ENCODE data around the gene PRRT2.

The PRRT2 gene

GRCh38 chr16:29834079-29834478 is 22.1 kb downstream of the PRRT2 start:
- Histone ChIP-seq H3K36me3 (ENCODE audit: control insufficient read depth in 5 of 5, insufficient read depth in 5 of 5, low read length in 5 of 5) (peaks cover 0 to 87% (median 63%) of the 10 kb centered on the region in 5 donors), H3K4me3 (ENCODE audit: low read depth in 1 of 5, low read length in 5 of 5) (no peak overlapping the region), H3K27ac (ENCODE audit: low read depth, low read length) (no peak overlapping the region), H3K9me3 (ENCODE audit: control insufficient read depth in 5 of 5, low read length in 5 of 5) (no peaks in the 10 kb centered on the region), H3K9ac (ENCODE audit: low read length in 5 of 5) (no peak overlapping the region), H3K4me1 (ENCODE audit: control insufficient read depth in 5 of 5, insufficient read depth in 5 of 5, low read length in 5 of 5) (no peaks in the 10 kb centered on the region), H3K27me3 (ENCODE audit: control insufficient read depth in 5 of 5, insufficient read depth in 4 of 5, low read length in 5 of 5) (no peaks in the 10 kb centered on the region)

DNA sequence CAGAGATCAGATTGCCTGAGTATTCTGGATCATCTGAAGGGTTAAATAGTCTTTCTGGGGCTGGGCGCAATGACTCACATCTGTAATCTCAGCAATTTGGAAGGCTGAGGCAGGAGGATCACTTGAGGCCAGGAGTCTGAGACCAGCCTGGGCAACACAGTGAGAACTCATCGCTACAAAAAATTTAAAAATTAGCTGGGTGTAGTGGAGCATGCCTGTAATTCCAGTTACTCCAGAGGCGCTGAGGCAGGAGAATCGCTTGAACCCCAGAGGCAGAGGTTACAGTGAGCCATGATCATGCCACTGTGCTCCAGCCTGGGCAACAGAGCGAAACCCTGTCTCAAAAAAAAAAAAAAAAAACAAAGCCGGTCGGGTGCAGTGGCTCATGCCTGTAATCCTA is 23.9 kb downstream of the PRRT2 start:
- Histone ChIP-seq H3K36me3 (ENCODE audit: control insufficient read depth in 5 of 5, insufficient read depth in 5 of 5, low read length in 5 of 5) (peaks cover 0 to 91% (median 66%) of the 10 kb centered on the region in 5 donors), H3K4me3 (ENCODE audit: low read depth in 1 of 5, low read length in 5 of 5) (no peak overlapping the region), H3K27ac (ENCODE audit: low read depth, low read length) (no peak overlapping the region), H3K27me3 (ENCODE audit: control insufficient read depth in 5 of 5, insufficient read depth in 4 of 5, low read length in 5 of 5) (no peaks in the 10 kb centered on the region), H3K9ac (ENCODE audit: low read length in 5 of 5) (no peak overlapping the region), H3K9me3 (ENCODE audit: control insufficient read depth in 5 of 5, low read length in 5 of 5) (no peaks in the 10 kb centered on the region), H3K4me1 (ENCODE audit: control insufficient read depth in 5 of 5, insufficient read depth in 5 of 5, low read length in 5 of 5) (no peaks in the 10 kb centered on the region)

DNA sequence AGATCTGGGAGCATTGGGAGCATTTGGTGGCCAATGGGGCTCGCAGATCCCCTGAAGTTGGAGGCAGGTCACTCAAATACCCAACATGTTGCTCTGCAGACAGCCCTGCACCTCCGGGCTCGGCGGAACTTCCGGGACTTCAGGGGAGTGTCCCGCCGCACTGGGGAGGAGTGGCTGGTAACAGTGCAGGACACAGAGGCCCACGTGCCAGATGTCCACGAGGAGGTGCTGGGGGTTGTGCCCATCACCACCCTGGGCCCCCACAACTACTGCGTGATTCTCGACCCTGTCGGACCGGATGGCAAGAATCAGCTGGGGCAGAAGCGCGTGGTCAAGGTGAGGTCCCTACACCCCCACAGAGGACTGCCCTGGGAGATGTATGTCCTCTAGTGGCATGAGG is 24.6 kb downstream of the PRRT2 start:
- Histone ChIP-seq H3K9me3 (ENCODE audit: control insufficient read depth in 5 of 5, low read length in 5 of 5) (no peaks in the 10 kb centered on the region), H3K27ac (ENCODE audit: low read depth, low read length) (no peak overlapping the region), H3K27me3 (ENCODE audit: control insufficient read depth in 5 of 5, insufficient read depth in 4 of 5, low read length in 5 of 5) (no peaks in the 10 kb centered on the region), H3K9ac (ENCODE audit: low read length in 5 of 5) (no peak overlapping the region), H3K4me1 (ENCODE audit: control insufficient read depth in 5 of 5, insufficient read depth in 5 of 5, low read length in 5 of 5) (no peaks in the 10 kb centered on the region), H3K4me3 (ENCODE audit: low read depth in 1 of 5, low read length in 5 of 5) (no peak overlapping the region), H3K36me3 (ENCODE audit: control insufficient read depth in 5 of 5, insufficient read depth in 5 of 5, low read length in 5 of 5) (peaks cover 0 to 92% (median 68%) of the 10 kb centered on the region in 5 donors)

DNA sequence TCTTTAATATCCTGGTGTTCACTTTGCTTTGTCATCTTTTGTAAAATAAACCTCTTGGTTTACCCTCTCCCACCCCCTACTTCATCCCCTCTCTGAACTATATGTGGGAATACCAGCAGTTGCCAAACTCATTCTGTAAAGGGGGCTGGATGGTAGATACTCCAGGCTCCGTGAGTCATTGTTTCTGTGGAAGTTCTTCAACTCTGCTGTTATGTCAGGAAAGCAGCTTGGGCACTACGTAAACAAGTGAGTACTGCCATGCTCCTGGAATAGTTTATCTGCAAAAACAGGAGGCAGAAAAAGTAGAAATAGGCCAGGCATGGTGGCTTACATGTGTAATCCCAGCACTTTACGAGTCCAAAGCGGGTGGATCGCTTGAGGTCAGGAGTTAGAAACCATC is 25.8 kb downstream of the PRRT2 start:
- H3K4me3 ChIP-seq (ENCODE audit: low read depth in 1 of 5, low read length in 5 of 5), result no peak overlapping the region
- no peaks in the 10 kb centered on the region for H3K4me1 ChIP-seq (ENCODE audit: control insufficient read depth in 5 of 5, insufficient read depth in 5 of 5, low read length in 5 of 5)
- no peak overlapping the region for H3K27ac ChIP-seq (ENCODE audit: low read depth, low read length)
- H3K27me3 ChIP-seq (ENCODE audit: control insufficient read depth in 5 of 5, insufficient read depth in 4 of 5, low read length in 5 of 5), result no peaks in the 10 kb centered on the region
- H3K36me3 ChIP-seq (ENCODE audit: control insufficient read depth in 5 of 5, insufficient read depth in 5 of 5, low read length in 5 of 5), result peaks cover 0 to 93% (median 73%) of the 10 kb centered on the region in 5 donors
- H3K9ac ChIP-seq (ENCODE audit: low read length in 5 of 5), result no peak overlapping the region
- no peaks in the 10 kb centered on the region for H3K9me3 ChIP-seq (ENCODE audit: control insufficient read depth in 5 of 5, low read length in 5 of 5)

DNA sequence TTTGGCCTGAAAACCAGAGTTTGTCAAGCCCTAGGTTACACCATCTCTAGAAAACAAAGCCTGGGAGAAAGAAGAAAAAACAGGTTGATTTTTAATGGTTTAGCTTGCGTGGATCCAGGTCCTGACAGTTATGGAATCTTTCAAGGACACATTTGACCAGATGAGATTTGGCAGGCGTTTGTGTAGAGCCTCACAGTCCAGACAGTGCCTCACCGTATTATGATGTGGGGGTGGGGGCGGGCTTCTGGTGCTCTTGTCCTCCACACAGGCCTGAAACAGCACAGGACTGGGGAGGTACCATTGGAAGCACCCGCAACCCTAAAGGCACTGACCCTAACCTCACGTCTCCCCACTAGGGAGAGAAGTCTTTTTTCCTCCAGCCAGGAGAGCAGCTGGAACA is 27.8 kb downstream of the PRRT2 start:
- peaks cover 0 to 4% (median 3%) of the 10 kb centered on the region in 5 donors for H3K4me1 ChIP-seq (ENCODE audit: control insufficient read depth in 5 of 5, insufficient read depth in 5 of 5, low read length in 5 of 5)
- no peak overlapping the region for H3K4me3 ChIP-seq (ENCODE audit: low read depth in 1 of 5, low read length in 5 of 5)
- no peak overlapping the region for H3K9ac ChIP-seq (ENCODE audit: low read length in 5 of 5)
- H3K36me3 ChIP-seq (ENCODE audit: control insufficient read depth in 5 of 5, insufficient read depth in 5 of 5, low read length in 5 of 5), result peaks cover 0 to 93% (median 75%) of the 10 kb centered on the region in 5 donors
- H3K27me3 ChIP-seq (ENCODE audit: control insufficient read depth in 5 of 5, insufficient read depth in 4 of 5, low read length in 5 of 5), result no peaks in the 10 kb centered on the region
- H3K9me3 ChIP-seq (ENCODE audit: control insufficient read depth in 5 of 5, low read length in 5 of 5), result no peaks in the 10 kb centered on the region
- H3K27ac ChIP-seq (ENCODE audit: low read depth, low read length), result no peak overlapping the region

- H3K27me3 ChIP-seq (ENCODE audit: control insufficient read depth in 5 of 5, insufficient read depth in 4 of 5, low read length in 5 of 5), result no peaks in the 10 kb centered on the region
- no peak overlapping the region for H3K9ac ChIP-seq (ENCODE audit: low read length in 5 of 5)
- H3K27ac ChIP-seq (ENCODE audit: low read depth, low read length), result no peak overlapping the region
- no peak overlapping the region for H3K4me3 ChIP-seq (ENCODE audit: low read depth in 1 of 5, low read length in 5 of 5)
- H3K4me1 ChIP-seq (ENCODE audit: control insufficient read depth in 5 of 5, insufficient read depth in 5 of 5, low read length in 5 of 5), result peaks cover 0 to 7% (median 4%) of the 10 kb centered on the region in 5 donors
- no peaks in the 10 kb centered on the region for H3K9me3 ChIP-seq (ENCODE audit: control insufficient read depth in 5 of 5, low read length in 5 of 5)
- H3K36me3 ChIP-seq (ENCODE audit: control insufficient read depth in 5 of 5, insufficient read depth in 5 of 5, low read length in 5 of 5), result peaks cover 0 to 93% (median 76%) of the 10 kb centered on the region in 5 donors
Observed at GRCh38 chr16:29840240-29840639, 28.2 kb downstream of the PRRT2 start.

- Histone ChIP-seq H3K27me3 (ENCODE audit: control insufficient read depth in 5 of 5, insufficient read depth in 4 of 5, low read length in 5 of 5) (no peaks in the 10 kb centered on the region), H3K36me3 (ENCODE audit: control insufficient read depth in 5 of 5, insufficient read depth in 5 of 5, low read length in 5 of 5) (peaks cover 0 to 95% (median 81%) of the 10 kb centered on the region in 5 donors), H3K27ac (ENCODE audit: low read depth, low read length) (no peak overlapping the region), H3K9ac (ENCODE audit: low read length in 5 of 5) (no peak overlapping the region), H3K4me1 (ENCODE audit: control insufficient read depth in 5 of 5, insufficient read depth in 5 of 5, low read length in 5 of 5) (peaks cover 0 to 9% (median 4%) of the 10 kb centered on the region in 5 donors), H3K4me3 (ENCODE audit: low read depth in 1 of 5, low read length in 5 of 5) (no peak overlapping the region), H3K9me3 (ENCODE audit: control insufficient read depth in 5 of 5, low read length in 5 of 5) (no peaks in the 10 kb centered on the region)
Observed at GRCh38 chr16:29841631-29842030, 29.6 kb downstream of the PRRT2 start.

DNA sequence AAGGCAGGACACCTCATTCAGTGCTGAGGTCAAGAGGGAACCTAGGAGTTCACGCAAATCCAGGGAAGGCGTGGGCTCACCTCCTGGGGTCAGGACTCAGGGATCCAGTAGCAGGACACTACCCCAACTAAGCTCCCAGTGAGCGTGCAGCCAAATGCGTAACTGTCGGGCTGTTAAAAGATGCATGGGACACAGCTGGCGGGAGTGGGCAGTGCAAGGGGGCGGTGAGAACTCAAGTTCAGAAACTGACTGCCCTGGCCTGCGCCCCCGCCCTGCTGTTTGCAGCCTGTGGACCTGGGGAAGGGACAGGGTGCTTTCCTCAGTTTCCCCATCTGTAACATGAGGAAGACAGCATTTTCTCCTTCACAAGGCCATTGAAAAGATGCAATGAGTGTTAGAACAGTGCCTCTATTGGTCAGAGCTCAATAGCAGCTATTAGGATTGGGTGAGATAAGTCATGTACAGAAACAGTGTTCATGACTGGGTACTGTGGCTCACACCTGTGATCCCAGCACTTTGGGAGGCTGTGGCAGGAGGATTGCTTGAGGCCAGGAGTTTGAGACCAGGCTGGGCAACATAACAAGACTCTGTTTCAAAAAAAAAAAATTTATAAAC is 30.8 kb downstream of the PRRT2 start:
- H3K4me1 ChIP-seq (ENCODE audit: control insufficient read depth in 5 of 5, insufficient read depth in 5 of 5, low read length in 5 of 5), result peaks cover 0 to 9% (median 4%) of the 10 kb centered on the region in 5 donors
- H3K9ac ChIP-seq (ENCODE audit: low read length in 5 of 5), result no peak overlapping the region
- H3K9me3 ChIP-seq (ENCODE audit: control insufficient read depth in 5 of 5, low read length in 5 of 5), result no peaks in the 10 kb centered on the region
- H3K27ac ChIP-seq (ENCODE audit: low read depth, low read length), result no peak overlapping the region
- peaks cover 0 to 95% (median 80%) of the 10 kb centered on the region in 5 donors for H3K36me3 ChIP-seq (ENCODE audit: control insufficient read depth in 5 of 5, insufficient read depth in 5 of 5, low read length in 5 of 5)
- H3K4me3 ChIP-seq (ENCODE audit: low read depth in 1 of 5, low read length in 5 of 5), result no peak overlapping the region
- no peaks in the 10 kb centered on the region for H3K27me3 ChIP-seq (ENCODE audit: control insufficient read depth in 5 of 5, insufficient read depth in 4 of 5, low read length in 5 of 5)

DNA sequence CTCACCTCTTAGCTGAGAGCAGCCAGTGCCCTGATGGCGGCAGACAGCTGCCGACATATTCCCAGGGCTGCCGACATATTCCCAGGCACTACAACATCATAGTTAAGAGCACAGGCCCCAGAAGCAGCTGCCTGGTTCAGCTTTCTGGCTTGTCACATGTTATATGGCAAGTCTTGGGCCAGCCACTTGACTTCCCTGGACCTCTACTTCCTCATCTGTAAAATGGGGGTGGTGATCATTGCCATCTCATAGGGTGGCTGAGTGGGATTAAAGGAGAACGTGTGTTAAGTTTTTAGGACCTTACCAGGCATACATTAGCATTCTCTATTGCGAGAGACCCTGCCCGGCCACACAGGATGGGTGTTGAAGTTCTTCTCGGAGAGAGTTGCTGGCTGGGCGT is 31.9 kb downstream of the PRRT2 start:
- H3K9me3 ChIP-seq (ENCODE audit: control insufficient read depth in 5 of 5, low read length in 5 of 5), result no peaks in the 10 kb centered on the region
- H3K4me1 ChIP-seq (ENCODE audit: control insufficient read depth in 5 of 5, insufficient read depth in 5 of 5, low read length in 5 of 5), result peaks cover 0 to 9% (median 4%) of the 10 kb centered on the region in 5 donors
- no peak overlapping the region for H3K27ac ChIP-seq (ENCODE audit: low read depth, low read length)
- no peaks in the 10 kb centered on the region for H3K27me3 ChIP-seq (ENCODE audit: control insufficient read depth in 5 of 5, insufficient read depth in 4 of 5, low read length in 5 of 5)
- peaks cover 0 to 92% (median 74%) of the 10 kb centered on the region in 5 donors for H3K36me3 ChIP-seq (ENCODE audit: control insufficient read depth in 5 of 5, insufficient read depth in 5 of 5, low read length in 5 of 5)
- H3K9ac ChIP-seq (ENCODE audit: low read length in 5 of 5), result no peak overlapping the region
- H3K4me3 ChIP-seq (ENCODE audit: low read depth in 1 of 5, low read length in 5 of 5), result no peak overlapping the region

- H3K27me3 ChIP-seq (ENCODE audit: control insufficient read depth in 5 of 5, insufficient read depth in 4 of 5, low read length in 5 of 5), result no peaks in the 10 kb centered on the region
- H3K9me3 ChIP-seq (ENCODE audit: control insufficient read depth in 5 of 5, low read length in 5 of 5), result no peaks in the 10 kb centered on the region
- no peak overlapping the region for H3K27ac ChIP-seq (ENCODE audit: low read depth, low read length)
- no peak overlapping the region for H3K9ac ChIP-seq (ENCODE audit: low read length in 5 of 5)
- peaks cover 0 to 9% (median 7%) of the 10 kb centered on the region in 5 donors for H3K4me1 ChIP-seq (ENCODE audit: control insufficient read depth in 5 of 5, insufficient read depth in 5 of 5, low read length in 5 of 5)
- no peak overlapping the region for H3K4me3 ChIP-seq (ENCODE audit: low read depth in 1 of 5, low read length in 5 of 5)
- H3K36me3 ChIP-seq (ENCODE audit: control insufficient read depth in 5 of 5, insufficient read depth in 5 of 5, low read length in 5 of 5), result peaks cover 0 to 84% (median 70%) of the 10 kb centered on the region in 5 donors
Observed at GRCh38 chr16:29844575-29845331, 32.8 kb downstream of the PRRT2 start.
